Endothelial cell of umbilical vein (primary cell): ENCODE data around the gene FAM78A. TPM values are rescaled to one million over a fixed set of nuclear protein-coding genes. Genes with fewer than 3 reads are reported as not detected.

Experiments
- BruUV-seq: library from RNA; stranded (reverse); fragments of 400-500 nt; replicated peaks from 2 replicates; lab custom pipeline; 2021; lab: Mats Ljungman, UMichigan
- CTCF ChIA-PET: fragments of 300-600, 350-600 bp; sonication (Branson Sonifier 250); formaldehyde crosslinking; loops from one replicate; lab custom pipeline; 2021; ENCODE audit warnings: antibody characterized with exemption, inconsistent platforms; lab: Charles Lee
- POLR2A ChIA-PET: fragments of 300-600, 350-600 bp; sonication (Branson Sonifier 250); formaldehyde crosslinking; loops from one replicate; lab custom pipeline; 2021; ENCODE audit warnings: antibody characterized with exemption, inconsistent platforms; lab: Charles Lee
- DNase-seq: peaks from one replicate; pipeline ENCODE4 v3.0.0-alpha.2; 2011; ENCODE audit warnings: low read depth, low spot score
- FAIRE-seq: peaks from 2 replicates; lab custom pipeline; 2011; peaks lifted over from hg19 to GRCh38; lab: Jason Lieb, UNC
- H2AFZ ChIP-seq: 2 replicates; pipeline ENCODE4 v1.6.0; 2012; ENCODE audit warnings: low read depth, low read length, control low read depth, inconsistent platforms
- H3K27ac ChIP-seq: 2 replicates; pipeline ENCODE4 v1.5.1; 2011; ENCODE audit warnings: low read depth, mild to moderate bottlenecking, control low read depth, low read length, moderate library complexity; ENCODE audit not compliant: insufficient read depth
- H3K27me3 ChIP-seq, 2 experiments: 2 replicates each; pipeline versions ENCODE4 v1.6.0 to v1.6.1; 2011; ENCODE audit warnings: low read length in 2 of 2, mixed read lengths in 1 of 2; ENCODE audit not compliant: control insufficient read depth in 2 of 2, insufficient read depth in 2 of 2
- H3K36me3 ChIP-seq, 2 experiments: 2 replicates in 1 of 2; 3 replicates in 1 of 2; pipeline ENCODE4 v1.5.1; 2011; ENCODE audit warnings: low read length in 2 of 2, mild to moderate bottlenecking in 1 of 2, moderate library complexity in 1 of 2; ENCODE audit not compliant: control insufficient read depth in 2 of 2, insufficient read depth in 2 of 2; ENCODE audit errors: extremely low read depth in 1 of 2
- H3K4me1 ChIP-seq: 3 replicates; pipeline ENCODE4 v1.5.1; 2011; ENCODE audit warnings: mild to moderate bottlenecking, low read length; ENCODE audit not compliant: control insufficient read depth, insufficient read depth; ENCODE audit errors: extremely low read depth
- H3K4me2 ChIP-seq: 2 replicates; pipeline ENCODE4 v1.6.1; 2011; ENCODE audit warnings: low read length, control low read depth, mixed read lengths; ENCODE audit not compliant: insufficient read depth
- H3K4me3 ChIP-seq, 3 experiments: fragments of 200-600 bp in 1 of 3; sonication (generic), shearing (Covaris generic) in 1 of 3; replicated peaks in 1 of 3; 2 replicates each; pipeline ENCODE4 v1.5.1; 2011 to 2016; ENCODE audit warnings: control low read depth in 3 of 3, low read length in 3 of 3, mild to moderate bottlenecking in 2 of 3, inconsistent platforms in 1 of 3, low read depth in 1 of 3, moderate library complexity in 1 of 3; ENCODE audit not compliant: insufficient read depth in 1 of 3
- H3K79me2 ChIP-seq: 2 replicates; pipeline ENCODE4 v1.6.0; 2012; ENCODE audit warnings: low read length, inconsistent platforms; ENCODE audit not compliant: control insufficient read depth, insufficient read depth
- H3K9ac ChIP-seq: replicated peaks from 2 replicates; pipeline ENCODE3; 2011; ENCODE audit warnings: low read length, control low read depth; ENCODE audit not compliant: insufficient read depth; ENCODE audit errors: extremely low read depth
- H3K9me1 ChIP-seq: replicated peaks from 3 replicates; pipeline ENCODE4 v1.6.0; 2011; ENCODE audit warnings: mild to moderate bottlenecking, low read length; ENCODE audit not compliant: control insufficient read depth, insufficient read depth; ENCODE audit errors: extremely low read depth
- H3K9me3 ChIP-seq: replicated peaks from 2 replicates; pipeline ENCODE4 v1.5.1; 2012; ENCODE audit warnings: low read length, inconsistent platforms; ENCODE audit not compliant: control insufficient read depth, insufficient read depth
- H4K20me1 ChIP-seq: replicated peaks from 2 replicates; pipeline ENCODE3; 2011; ENCODE audit warnings: mild to moderate bottlenecking, low read length; ENCODE audit not compliant: control insufficient read depth, insufficient read depth; ENCODE audit errors: extremely low read depth
- EZH2 ChIP-seq: IDR thresholded peaks from 2 replicates; pipeline ENCODE4 v1.6.1; 2012; ENCODE audit warnings: borderline replicate concordance, low read depth, mild to moderate bottlenecking, moderate library complexity, low read length, inconsistent platforms; ENCODE audit not compliant: severe bottlenecking
- FOS ChIP-seq: IDR thresholded peaks from 2 replicates; pipeline ENCODE4 v1.6.1; 2011; ENCODE audit warnings: mild to moderate bottlenecking, low read length, moderate library complexity, borderline replicate concordance; ENCODE audit not compliant: insufficient read depth
- GATA2 ChIP-seq: IDR thresholded peaks from 2 replicates; pipeline ENCODE4 v1.7.0; 2011; ENCODE audit warnings: low read depth, mild to moderate bottlenecking, moderate library complexity, mixed read lengths, low read length; ENCODE audit not compliant: insufficient read length, insufficient read depth
- JUN ChIP-seq: IDR thresholded peaks from 2 replicates; pipeline ENCODE4 v1.6.1; 2011; ENCODE audit warnings: borderline replicate concordance, low read depth; ENCODE audit not compliant: insufficient read length, insufficient read depth
- MYC ChIP-seq: IDR thresholded peaks from one replicate; pipeline ENCODE4 v1.6.1; 2011; ENCODE audit warnings: mild to moderate bottlenecking, low read depth, low read length
- POLR2A ChIP-seq: IDR thresholded peaks from 2 replicates; pipeline ENCODE4 v1.6.1; 2012; ENCODE audit warnings: low read depth, mild to moderate bottlenecking, control low read depth, low read length
- POLR2AphosphoS5 ChIP-seq: IDR thresholded peaks from 2 replicates; pipeline ENCODE4 v1.6.1; 2012; ENCODE audit warnings: low read depth, mild to moderate bottlenecking, control low read depth, low read length, moderate library complexity; ENCODE audit not compliant: insufficient read depth
- dilution Hi-C: fragments of 300-500 bp; cut with MboI; formaldehyde crosslinking; loops from one replicate; pipeline ENCODE4 v1.15.0; 2019; ENCODE audit warnings: low sequenced_read_pairs; ENCODE audit not compliant: extremely low pct_ligation_motif_present
- intact Hi-C: fragments of 100-400 bp; cut with micrococcal nuclease; formaldehyde crosslinking; loops from one replicate; pipeline ENCODE4 v1.10.0; 2022
- polyA plus RNA-seq, 4 experiments: library from polyadenylated mRNA; depleted of rRNA in 3 of 4; stranded (reverse) in 3 of 4; unstranded in 1 of 4; fragments of >200 nt; gene quantifications; 2 replicates each; pipeline versions ENCODE4 v1.2.1 to v1.2.3, GENCODE V29; 2011 to 2012; ENCODE audit warnings: missing spikeins in 1 of 4
- total RNA-seq: library from RNA; stranded (reverse); gene quantifications from 2 replicates; pipeline ENCODE4 v1.2.3, GENCODE V29; 2021
- TF ChIP-seq, protein P1 (sequence below), 2 donors: IDR thresholded peaks; 1 replicate in 1 of 2; 2 replicates in 1 of 2; pipeline ENCODE4 v1.5.1; 2011; ENCODE audit warnings: low read length in 2 of 2, mild to moderate bottlenecking in 2 of 2, moderate library complexity in 2 of 2, control low read depth in 1 of 2, inconsistent platforms in 1 of 2, low read depth in 1 of 2; ENCODE audit not compliant: insufficient read depth in 1 of 2; ENCODE audit errors: extremely low read depth in 1 of 2
- TF ChIP-seq, protein P2 (sequence below): IDR thresholded peaks from 2 replicates; pipeline ENCODE4 v1.6.1; 2011; ENCODE audit not compliant: insufficient read depth, insufficient read length

The FAM78A gene
- total and polyA plus RNA-seq, 2 donors (not counting 3 experiments of a cell fraction or from before 2014, with no cell fraction given) = 34.0 to 37.4 TPM

DNA sequence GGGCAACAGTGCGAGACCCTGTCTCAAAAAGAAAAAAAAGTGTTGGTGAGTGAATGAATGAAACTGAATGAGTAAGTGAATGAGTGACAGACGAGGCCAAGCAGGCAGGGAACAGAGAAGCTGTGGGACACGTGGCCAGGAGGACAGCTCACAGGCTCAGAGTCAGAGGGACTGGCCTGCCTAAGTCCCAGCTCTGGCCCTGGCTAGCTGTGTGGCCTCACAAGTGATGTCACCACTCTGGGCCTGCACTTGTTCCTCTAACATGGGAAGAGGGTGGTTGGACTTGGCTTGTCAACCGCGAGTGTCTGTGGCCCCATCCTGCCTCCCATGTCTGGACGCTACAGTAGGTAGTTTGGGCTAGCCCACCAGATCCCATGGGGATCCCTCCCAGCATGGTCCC lies 8.5 kb upstream of the FAM78A start:
- CTCF ChIA-PET = no interaction called here
- H3K9me3 ChIP-seq = no peaks in the 10 kb centered on the region
- H3K9me1 ChIP-seq = no peaks in the 10 kb centered on the region
- no peak overlapping the region for H3K27ac ChIP-seq
- no peaks in the 10 kb centered on the region for H3K36me3 ChIP-seq
- peaks cover 20 to 23% of the 10 kb centered on the region in 2 experiments for H3K27me3 ChIP-seq
- TF ChIP-seq GATA2 (no peak), POLR2A (no peak), FOS (no peak), EZH2 (no peak), JUN (no peak), MYC (no peak), POLR2AphosphoS5 (no peak)
- TF ChIP-seq, protein P1, sequence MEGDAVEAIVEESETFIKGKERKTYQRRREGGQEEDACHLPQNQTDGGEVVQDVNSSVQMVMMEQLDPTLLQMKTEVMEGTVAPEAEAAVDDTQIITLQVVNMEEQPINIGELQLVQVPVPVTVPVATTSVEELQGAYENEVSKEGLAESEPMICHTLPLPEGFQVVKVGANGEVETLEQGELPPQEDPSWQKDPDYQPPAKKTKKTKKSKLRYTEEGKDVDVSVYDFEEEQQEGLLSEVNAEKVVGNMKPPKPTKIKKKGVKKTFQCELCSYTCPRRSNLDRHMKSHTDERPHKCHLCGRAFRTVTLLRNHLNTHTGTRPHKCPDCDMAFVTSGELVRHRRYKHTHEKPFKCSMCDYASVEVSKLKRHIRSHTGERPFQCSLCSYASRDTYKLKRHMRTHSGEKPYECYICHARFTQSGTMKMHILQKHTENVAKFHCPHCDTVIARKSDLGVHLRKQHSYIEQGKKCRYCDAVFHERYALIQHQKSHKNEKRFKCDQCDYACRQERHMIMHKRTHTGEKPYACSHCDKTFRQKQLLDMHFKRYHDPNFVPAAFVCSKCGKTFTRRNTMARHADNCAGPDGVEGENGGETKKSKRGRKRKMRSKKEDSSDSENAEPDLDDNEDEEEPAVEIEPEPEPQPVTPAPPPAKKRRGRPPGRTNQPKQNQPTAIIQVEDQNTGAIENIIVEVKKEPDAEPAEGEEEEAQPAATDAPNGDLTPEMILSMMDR (IDR thresholded peaks at IDR 0.05; ENCODE audit: extremely low read depth in 1 of 2, insufficient read depth in 1 of 2, low read depth in 1 of 2, low read length in 2 of 2) = no peak
- TF ChIP-seq, protein P2, sequence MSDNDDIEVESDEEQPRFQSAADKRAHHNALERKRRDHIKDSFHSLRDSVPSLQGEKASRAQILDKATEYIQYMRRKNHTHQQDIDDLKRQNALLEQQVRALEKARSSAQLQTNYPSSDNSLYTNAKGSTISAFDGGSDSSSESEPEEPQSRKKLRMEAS = no peak
- no peak overlapping the region for H3K9ac ChIP-seq
- H3K4me3 ChIP-seq = no peak overlapping the region
- dilution Hi-C loops (no loop called here), intact Hi-C loops (no loop called here)
- no peak for FAIRE-seq
- no peak overlapping the region for H3K4me2 ChIP-seq
- no peaks in the 10 kb centered on the region for H3K79me2 ChIP-seq
- no TSS peak for BruUV-seq
- DNase-seq = no peak
- no peaks in the 10 kb centered on the region for H3K4me1 ChIP-seq
- H2AFZ ChIP-seq = no peak overlapping the region
- POLR2A ChIA-PET = interaction anchor here (0.6 kb wide), 1 partner anchor 88 kb away, joined by 3 read pairs; no protein-coding TSS in a partner anchor
- H4K20me1 ChIP-seq = no peaks in the 10 kb centered on the region
